WTC11 (cell line): ENCODE data around the gene SVIL.

Experiments
- ATF2 ChIP-seq: sonication (generic); formaldehyde crosslinking; IDR thresholded peaks from 2 replicates; pipeline ENCODE4 v1.8.1; 2022; ENCODE audit warnings: low read depth, missing genetic modification reagents, borderline replicate concordance
- CTCF ChIP-seq: fragments of 200-600 bp; IDR thresholded peaks from 2 replicates; pipeline ENCODE4 v1.8.0; 2022; ENCODE audit warnings: antibody characterized with exemption
- ESRRA ChIP-seq: sonication (generic); formaldehyde crosslinking; IDR thresholded peaks from 2 replicates; pipeline ENCODE4 v1.8.1; 2022; ENCODE audit warnings: mild to moderate bottlenecking, missing genetic modification reagents, borderline replicate concordance
- RORB ChIP-seq: fragments of 250-450 bp; sonication (Bioruptor Pico); IDR thresholded peaks from 2 replicates; pipeline ENCODE4 v1.9.0; 2021; ENCODE audit warnings: mild to moderate bottlenecking
- USF1 ChIP-seq: sonication (generic); formaldehyde crosslinking; IDR thresholded peaks from 2 replicates; pipeline ENCODE4 v1.8.0; 2022; ENCODE audit warnings: mild to moderate bottlenecking, missing genetic modification reagents
- USF2 ChIP-seq: sonication (generic); formaldehyde crosslinking; IDR thresholded peaks from 2 replicates; pipeline ENCODE4 v1.8.1; 2023; ENCODE audit warnings: mild to moderate bottlenecking, missing genetic modification reagents, moderate library complexity
- ZNF121 ChIP-seq: sonication (generic); formaldehyde crosslinking; IDR thresholded peaks from 2 replicates; pipeline ENCODE4 v1.8.0; 2023; ENCODE audit warnings: missing genetic modification reagents
- ZNF281 ChIP-seq: sonication (generic); formaldehyde crosslinking; IDR thresholded peaks from 2 replicates; pipeline ENCODE4 v1.8.0; 2023; ENCODE audit warnings: mild to moderate bottlenecking, missing genetic modification reagents

DNA sequence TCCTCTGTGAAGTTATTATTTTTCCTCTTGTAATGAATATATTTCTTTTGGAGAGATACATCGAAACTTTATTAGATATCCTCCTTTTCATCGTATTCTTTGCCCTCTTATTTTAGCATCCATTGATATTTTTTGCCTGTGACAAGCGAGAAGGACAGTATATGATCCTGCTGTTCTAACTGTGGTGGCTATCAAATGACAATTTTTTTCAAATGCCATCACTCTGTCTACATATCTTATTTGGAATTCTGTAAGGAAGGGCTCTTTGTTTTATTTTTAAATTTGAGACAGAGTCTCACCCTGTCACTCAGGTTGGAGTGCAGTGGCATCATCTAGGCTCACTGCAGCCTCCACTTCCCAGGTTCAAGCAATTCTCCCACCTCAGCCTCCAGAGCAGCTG is 217.4 kb downstream of the SVIL start:
- no peak for TF ChIP-seq CTCF
- no peak for TF ChIP-seq ESRRA
- no peak for TF ChIP-seq ZNF281 (CRISPR knock-in tag)
- TF ChIP-seq ATF2 (CRISPR knock-in tag) = no peak
- TF ChIP-seq USF2 (CRISPR knock-in tag) = no peak
- TF ChIP-seq USF1 (CRISPR knock-in tag) = no peak
- no peak for TF ChIP-seq ZNF121
- TF ChIP-seq RORB = no peak
